Glutamatergic neuron (in vitro differentiated cells): ENCODE data around the gene AAMP. TPM values are rescaled to one million over a fixed set of nuclear protein-coding genes. Genes with fewer than 3 reads are reported as not detected.

Source experiments
- DNase-seq: peaks from one replicate; pipeline ENCODE4 v3.0.0; 2022
- H3K27ac Mint-ChIP-seq: one replicate; pipeline ENCODE4 v1.8.0; 2020; ENCODE audit warnings: mild to moderate bottlenecking, mixed read lengths, inconsistent platforms; ENCODE audit not compliant: unreplicated experiment
- H3K27me3 Mint-ChIP-seq: one replicate; pipeline ENCODE4 v1.8.0; 2020; ENCODE audit warnings: mild to moderate bottlenecking, moderate library complexity, mixed read lengths, inconsistent platforms; ENCODE audit not compliant: unreplicated experiment
- H3K36me3 Mint-ChIP-seq: one replicate; pipeline ENCODE4 v1.8.0; 2020; ENCODE audit warnings: mild to moderate bottlenecking, mixed read lengths, inconsistent platforms; ENCODE audit not compliant: unreplicated experiment
- H3K4me1 Mint-ChIP-seq: one replicate; pipeline ENCODE4 v1.8.0; 2020; ENCODE audit warnings: mild to moderate bottlenecking, low read depth, mixed read lengths, inconsistent platforms; ENCODE audit not compliant: unreplicated experiment
- H3K4me3 Mint-ChIP-seq: one replicate; pipeline ENCODE4 v1.8.0; 2020; ENCODE audit warnings: mild to moderate bottlenecking, mixed read lengths, inconsistent platforms; ENCODE audit not compliant: unreplicated experiment
- H3K9me3 Mint-ChIP-seq: one replicate; pipeline ENCODE4 v1.8.0; 2020; ENCODE audit warnings: mild to moderate bottlenecking, moderate library complexity, mixed read lengths, inconsistent platforms; ENCODE audit not compliant: unreplicated experiment
- total RNA-seq: library from RNA; stranded (reverse); fragmentation: NEBNext Ultra II Directional; extraction: Animal tissue kit (Norgen Biotek cat#: 25700); gene quantifications from one replicate; pipeline ENCODE4 v1.2.1, GENCODE V29; 2021; ENCODE audit not compliant: unreplicated experiment
- TF ChIP-seq, protein P1 (sequence below): fragments of 200-600 bp; sonication (generic); IDR thresholded peaks from one replicate; pipeline ENCODE4 v1.5.0; 2021; ENCODE audit not compliant: partially characterized antibody, unreplicated experiment

Gene AAMP
- total RNA-seq, 1 donor from 2014 or later: 64.6 TPM

GRCh38 chr2:218293715-218294429 is 23.9 kb upstream of the AAMP start:
- H3K4me3 Mint-ChIP-seq: no peak overlapping the region
- peaks cover 3% of the 10 kb centered on the region for H3K9me3 Mint-ChIP-seq
- no peak for DNase-seq
- peaks cover 9% of the 10 kb centered on the region for H3K4me1 Mint-ChIP-seq
- H3K36me3 Mint-ChIP-seq: no peaks in the 10 kb centered on the region
- TF ChIP-seq, protein P1, sequence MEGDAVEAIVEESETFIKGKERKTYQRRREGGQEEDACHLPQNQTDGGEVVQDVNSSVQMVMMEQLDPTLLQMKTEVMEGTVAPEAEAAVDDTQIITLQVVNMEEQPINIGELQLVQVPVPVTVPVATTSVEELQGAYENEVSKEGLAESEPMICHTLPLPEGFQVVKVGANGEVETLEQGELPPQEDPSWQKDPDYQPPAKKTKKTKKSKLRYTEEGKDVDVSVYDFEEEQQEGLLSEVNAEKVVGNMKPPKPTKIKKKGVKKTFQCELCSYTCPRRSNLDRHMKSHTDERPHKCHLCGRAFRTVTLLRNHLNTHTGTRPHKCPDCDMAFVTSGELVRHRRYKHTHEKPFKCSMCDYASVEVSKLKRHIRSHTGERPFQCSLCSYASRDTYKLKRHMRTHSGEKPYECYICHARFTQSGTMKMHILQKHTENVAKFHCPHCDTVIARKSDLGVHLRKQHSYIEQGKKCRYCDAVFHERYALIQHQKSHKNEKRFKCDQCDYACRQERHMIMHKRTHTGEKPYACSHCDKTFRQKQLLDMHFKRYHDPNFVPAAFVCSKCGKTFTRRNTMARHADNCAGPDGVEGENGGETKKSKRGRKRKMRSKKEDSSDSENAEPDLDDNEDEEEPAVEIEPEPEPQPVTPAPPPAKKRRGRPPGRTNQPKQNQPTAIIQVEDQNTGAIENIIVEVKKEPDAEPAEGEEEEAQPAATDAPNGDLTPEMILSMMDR: no peak
- no peak overlapping the region for H3K27ac Mint-ChIP-seq
- peaks cover 3% of the 10 kb centered on the region for H3K27me3 Mint-ChIP-seq

- no peaks in the 10 kb centered on the region for H3K36me3 Mint-ChIP-seq
- no peak within 1 kb of the TSS for H3K27ac Mint-ChIP-seq
- H3K27me3 Mint-ChIP-seq: peaks cover 3% of the 10 kb centered on the region
- H3K9me3 Mint-ChIP-seq: peaks cover 3% of the 10 kb centered on the region
- TF ChIP-seq, protein P1: peak; percentile 91
- peak within 1 kb of the TSS; percentile 72 for H3K4me3 Mint-ChIP-seq
- H3K4me1 Mint-ChIP-seq: peaks cover 9% of the 10 kb centered on the region
- peak; percentile 79 for DNase-seq
These were observed 22.4 kb upstream of the AAMP start, which contains the start of gene TMBIM1 for GRCh38 chr2:218292048-218293014. TSS of gene TMBIM1 (minus strand) at chr2:218292503. CDS start at chr2:218282141, 10,362 bp downstream.

DNA sequence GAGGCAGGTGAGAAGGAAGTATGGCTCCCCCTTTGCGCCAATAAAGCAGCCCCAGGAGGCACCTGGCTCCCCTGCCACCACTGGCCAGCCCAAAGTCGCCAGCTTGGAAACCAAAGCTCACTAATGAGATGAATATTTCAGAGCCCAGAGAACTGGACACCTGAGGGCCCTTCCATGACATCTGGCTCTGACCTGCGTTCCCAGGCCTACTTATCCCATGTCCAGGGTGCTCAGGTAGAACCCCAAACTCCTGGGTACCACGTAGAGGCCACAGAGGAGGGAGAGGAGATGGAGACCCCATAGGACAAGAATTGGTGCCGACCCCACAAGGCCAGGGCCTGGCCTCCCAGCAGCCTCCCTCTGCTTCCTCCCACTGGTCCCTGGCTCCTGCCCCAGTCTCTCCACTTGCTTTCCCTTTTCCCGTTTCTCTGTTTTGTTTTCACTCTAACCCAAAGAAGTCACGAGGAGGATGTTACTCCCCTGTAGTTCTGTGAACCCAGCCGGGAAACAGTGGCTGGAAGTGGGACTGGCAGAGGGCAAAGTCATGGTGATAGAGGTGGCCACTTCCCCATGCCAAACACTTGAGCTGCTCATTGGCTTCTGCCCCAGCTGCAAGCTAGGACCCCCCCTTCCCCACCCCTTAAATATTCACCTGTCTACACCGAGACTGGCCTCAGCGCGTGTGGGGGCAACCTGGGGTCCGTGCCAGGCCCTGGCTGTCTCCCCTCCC is 21.5 kb upstream of the AAMP start:
- Mint-ChIP-seq H3K27ac (no peak overlapping the region), H3K27me3 (peaks cover 3% of the 10 kb centered on the region), H3K36me3 (no peaks in the 10 kb centered on the region), H3K4me1 (peaks cover 15% of the 10 kb centered on the region), H3K9me3 (peaks cover 3% of the 10 kb centered on the region), H3K4me3 (no peak overlapping the region)
- DNase-seq: no peak
- TF ChIP-seq, protein P1: no peak

DNA sequence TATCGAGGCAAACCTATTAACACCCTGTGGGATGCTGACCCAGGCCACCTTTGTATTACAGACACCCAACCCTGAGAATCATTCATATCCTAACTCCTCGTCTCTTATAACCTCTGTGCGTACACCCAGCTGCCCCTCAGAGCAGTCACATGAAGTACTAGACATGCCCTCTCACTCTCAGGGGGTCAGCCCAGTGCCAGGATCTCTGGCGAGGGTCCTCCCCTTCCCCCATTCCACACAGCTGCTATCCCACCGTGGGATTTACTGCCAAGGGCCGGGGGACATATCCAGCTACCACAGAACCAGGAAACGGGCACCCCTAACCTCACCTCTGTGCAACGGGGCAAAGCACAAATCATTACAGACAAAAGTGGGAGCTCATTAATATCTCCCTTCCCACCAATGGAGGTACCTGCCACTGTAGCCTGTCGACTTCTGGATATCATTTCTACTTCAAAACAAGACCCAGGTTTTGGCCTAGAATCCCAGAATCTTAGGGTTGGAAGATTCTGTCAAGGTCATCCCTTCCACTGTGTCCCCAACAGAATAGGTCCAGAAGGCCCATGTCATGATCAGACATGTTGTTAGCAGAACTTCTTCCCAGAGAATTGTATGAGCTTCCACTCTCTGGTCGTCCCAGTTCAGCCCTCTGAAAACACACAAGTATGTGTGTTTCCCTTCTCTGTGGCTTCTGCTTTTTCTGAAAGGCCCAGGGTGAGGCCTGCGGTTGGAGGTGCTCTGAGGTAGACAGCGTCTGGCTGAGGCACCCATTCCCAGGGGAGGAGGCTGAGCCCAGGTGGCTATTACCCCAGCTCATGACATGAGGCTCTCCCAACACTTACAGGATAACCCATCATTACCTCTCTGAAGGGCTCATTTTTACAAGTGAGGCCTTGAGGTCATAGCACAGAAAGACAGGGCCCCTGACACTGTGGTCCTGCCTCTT is 20.7 kb upstream of the AAMP start:
- H3K27me3 Mint-ChIP-seq: peaks cover 3% of the 10 kb centered on the region
- H3K9me3 Mint-ChIP-seq: peaks cover 3% of the 10 kb centered on the region
- H3K4me3 Mint-ChIP-seq: no peak overlapping the region
- TF ChIP-seq, protein P1: no peak
- H3K4me1 Mint-ChIP-seq: peaks cover 18% of the 10 kb centered on the region
- DNase-seq: no peak
- H3K36me3 Mint-ChIP-seq: no peaks in the 10 kb centered on the region
- H3K27ac Mint-ChIP-seq: no peak overlapping the region
